Right lobe of liver (tissue), 4 donors: ENCODE measurements around the gene XRN2.

Source experiments
- POLR2A ChIP-seq: fragments of 450-650 bp; IDR thresholded peaks from one replicate; pipeline ENCODE4 v1.6.1; 2017; ENCODE audit warnings: antibody characterized with exemption, mild to moderate bottlenecking
- TF ChIP-seq, protein P1 (sequence below), 4 donors: fragments of 200-600 bp in 3 of 4; fragments of 450-650 bp in 1 of 4; IDR thresholded peaks; one replicate each; pipeline versions ENCODE4 v1.5.1 to v1.8.0; 2016 to 2022; ENCODE audit warnings: antibody characterized with exemption in 4 of 4, mild to moderate bottlenecking in 2 of 4
- donor health status: DM: no; HTN: no; CAD: no.
- donor health status: DM: no; HTN: no; CAD: no.
- donor health status: DM: no; HTN: yes; CAD: no.

DNA sequence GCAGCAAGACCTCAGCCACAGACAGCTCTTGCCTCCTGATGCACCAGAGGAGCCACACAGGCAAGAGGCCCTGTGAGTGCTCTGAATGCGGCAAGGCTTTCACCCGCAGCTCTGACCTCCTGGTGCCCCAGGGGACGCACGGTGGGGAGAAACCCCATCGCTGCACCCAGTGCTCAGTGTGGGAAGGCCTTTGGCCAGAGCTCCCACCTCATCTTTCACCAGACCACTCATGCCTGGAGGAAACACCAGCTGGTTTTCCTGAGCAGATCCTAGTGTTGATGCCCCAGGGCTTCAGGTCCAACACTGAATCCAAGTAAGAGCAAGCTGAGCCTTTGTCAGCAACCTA lies 37.0 kb upstream of the XRN2 start:
- TF ChIP-seq, protein P1, sequence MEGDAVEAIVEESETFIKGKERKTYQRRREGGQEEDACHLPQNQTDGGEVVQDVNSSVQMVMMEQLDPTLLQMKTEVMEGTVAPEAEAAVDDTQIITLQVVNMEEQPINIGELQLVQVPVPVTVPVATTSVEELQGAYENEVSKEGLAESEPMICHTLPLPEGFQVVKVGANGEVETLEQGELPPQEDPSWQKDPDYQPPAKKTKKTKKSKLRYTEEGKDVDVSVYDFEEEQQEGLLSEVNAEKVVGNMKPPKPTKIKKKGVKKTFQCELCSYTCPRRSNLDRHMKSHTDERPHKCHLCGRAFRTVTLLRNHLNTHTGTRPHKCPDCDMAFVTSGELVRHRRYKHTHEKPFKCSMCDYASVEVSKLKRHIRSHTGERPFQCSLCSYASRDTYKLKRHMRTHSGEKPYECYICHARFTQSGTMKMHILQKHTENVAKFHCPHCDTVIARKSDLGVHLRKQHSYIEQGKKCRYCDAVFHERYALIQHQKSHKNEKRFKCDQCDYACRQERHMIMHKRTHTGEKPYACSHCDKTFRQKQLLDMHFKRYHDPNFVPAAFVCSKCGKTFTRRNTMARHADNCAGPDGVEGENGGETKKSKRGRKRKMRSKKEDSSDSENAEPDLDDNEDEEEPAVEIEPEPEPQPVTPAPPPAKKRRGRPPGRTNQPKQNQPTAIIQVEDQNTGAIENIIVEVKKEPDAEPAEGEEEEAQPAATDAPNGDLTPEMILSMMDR (IDR thresholded peaks at IDR 0.05): no peak
- no peak for TF ChIP-seq POLR2A
